ENCODE results near the gene U2AF1L4.

U2AF1L4 gene

DNA sequence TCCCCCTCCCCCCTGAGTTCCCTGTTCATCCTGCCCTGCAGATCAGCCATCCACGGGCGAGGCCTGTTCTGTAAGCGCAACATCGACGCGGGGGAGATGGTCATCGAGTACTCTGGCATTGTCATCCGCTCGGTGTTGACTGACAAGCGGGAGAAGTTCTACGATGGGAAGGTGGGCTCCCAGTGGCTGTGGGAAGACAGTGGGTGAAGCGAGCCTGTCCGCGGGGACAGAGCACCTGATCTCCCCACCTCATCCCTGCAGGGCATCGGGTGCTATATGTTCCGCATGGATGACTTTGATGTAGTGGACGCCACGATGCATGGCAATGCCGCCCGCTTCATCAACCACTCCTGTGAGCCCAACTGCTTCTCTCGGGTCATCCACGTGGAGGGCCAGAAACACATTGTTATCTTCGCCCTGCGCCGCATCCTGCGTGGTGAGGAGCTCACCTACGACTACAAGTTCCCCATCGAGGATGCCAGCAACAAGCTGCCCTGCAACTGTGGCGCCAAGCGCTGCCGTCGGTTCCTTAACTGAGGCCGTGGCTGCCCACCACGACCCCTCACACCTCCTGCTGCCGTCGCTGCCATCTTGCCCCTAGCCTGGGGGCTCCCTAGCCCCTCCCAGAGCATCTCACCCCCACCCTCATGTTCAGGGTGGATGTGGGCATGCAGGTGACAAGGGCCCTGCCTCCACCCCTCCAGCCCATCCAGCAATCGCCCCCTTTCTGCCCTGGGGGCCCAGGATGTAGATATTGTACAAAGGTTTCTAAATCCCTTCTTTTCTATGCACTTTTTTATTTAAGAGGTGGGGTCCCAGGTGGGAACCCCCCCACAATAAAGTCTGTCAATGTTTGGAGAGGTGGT is 7.0 kb downstream of the U2AF1L4 start:
- no peak for DNase-seq (ENCODE audit: insufficient read length, low spot score)
- no peak for FAIRE-seq
- TF ChIP-seq POLR2A (IDR thresholded peaks at IDR 0.05; ENCODE audit: low read depth, low read length) = no peak

DNA sequence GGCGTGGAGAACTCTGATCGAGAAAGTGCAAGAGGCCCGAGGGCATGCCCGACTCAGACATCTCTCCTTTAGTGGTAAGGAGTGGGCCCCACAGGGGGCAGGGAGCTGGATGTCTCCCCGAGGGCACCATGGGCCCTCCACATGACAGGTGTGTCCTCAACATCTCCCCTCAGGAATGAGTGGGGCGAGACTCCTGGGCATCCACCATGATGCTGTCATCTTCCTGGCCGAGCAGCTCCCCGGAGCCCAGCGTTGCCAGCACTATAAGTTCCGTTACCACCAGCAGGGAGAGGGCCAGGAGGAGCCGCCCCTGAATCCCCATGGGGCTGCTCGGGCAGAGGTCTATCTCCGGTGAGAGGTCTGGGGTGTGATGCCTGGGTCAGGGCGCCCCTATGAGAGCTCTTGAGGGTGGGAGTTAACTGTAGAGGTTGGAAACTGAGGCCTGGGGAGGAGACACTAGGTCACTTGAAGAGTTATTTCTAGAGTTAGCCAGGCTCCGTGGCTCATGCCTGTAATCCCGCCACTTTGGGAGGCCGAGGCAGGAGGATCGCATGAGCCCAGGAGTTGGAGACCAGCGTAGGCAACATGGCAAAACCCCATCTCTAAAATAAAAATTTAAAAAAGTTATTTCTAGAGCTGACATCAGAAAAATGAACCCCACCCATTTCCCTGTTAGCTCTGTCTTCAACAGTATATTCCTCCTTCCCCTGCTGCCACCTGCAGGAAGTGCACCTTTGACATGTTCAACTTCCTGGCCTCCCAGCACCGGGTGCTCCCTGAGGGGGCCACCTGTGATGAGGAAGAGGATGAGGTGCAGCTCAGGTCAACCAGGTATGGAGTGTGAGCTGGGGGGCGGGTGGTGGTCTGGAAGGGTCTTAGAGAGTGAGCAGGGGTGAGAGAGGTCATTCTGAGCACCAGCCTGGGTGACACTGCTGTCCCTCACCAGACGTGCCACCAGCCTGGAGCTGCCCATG is 8.0 kb downstream of the U2AF1L4 start:
- TF ChIP-seq POLR2A (IDR thresholded peaks at IDR 0.05; ENCODE audit: low read depth, low read length) = no peak
- no peak for FAIRE-seq
- DNase-seq (ENCODE audit: insufficient read length, low spot score) = no peak

GRCh38 chr19:35734889-35735288 is 10.3 kb downstream of the U2AF1L4 start:
- TF ChIP-seq POLR2A (IDR thresholded peaks at IDR 0.05; ENCODE audit: low read depth, low read length) = no peak
- FAIRE-seq (no peak), DNase-seq (ENCODE audit: insufficient read length, low spot score) (no peak)

- no peak for FAIRE-seq
- TF ChIP-seq POLR2A (IDR thresholded peaks at IDR 0.05; ENCODE audit: low read depth, low read length) = no peak
- DNase-seq (ENCODE audit: insufficient read length, low spot score) = no peak
These were observed 10.9 kb downstream of the U2AF1L4 start for GRCh38 chr19:35734273-35734672.

GRCh38 chr19:35733180-35734125 is 11.8 kb downstream of the U2AF1L4 start:
- DNase-seq (ENCODE audit: insufficient read length, low spot score) (no peak), FAIRE-seq (no peak)
- no peak for TF ChIP-seq POLR2A (IDR thresholded peaks at IDR 0.05; ENCODE audit: low read depth, low read length)

DNA sequence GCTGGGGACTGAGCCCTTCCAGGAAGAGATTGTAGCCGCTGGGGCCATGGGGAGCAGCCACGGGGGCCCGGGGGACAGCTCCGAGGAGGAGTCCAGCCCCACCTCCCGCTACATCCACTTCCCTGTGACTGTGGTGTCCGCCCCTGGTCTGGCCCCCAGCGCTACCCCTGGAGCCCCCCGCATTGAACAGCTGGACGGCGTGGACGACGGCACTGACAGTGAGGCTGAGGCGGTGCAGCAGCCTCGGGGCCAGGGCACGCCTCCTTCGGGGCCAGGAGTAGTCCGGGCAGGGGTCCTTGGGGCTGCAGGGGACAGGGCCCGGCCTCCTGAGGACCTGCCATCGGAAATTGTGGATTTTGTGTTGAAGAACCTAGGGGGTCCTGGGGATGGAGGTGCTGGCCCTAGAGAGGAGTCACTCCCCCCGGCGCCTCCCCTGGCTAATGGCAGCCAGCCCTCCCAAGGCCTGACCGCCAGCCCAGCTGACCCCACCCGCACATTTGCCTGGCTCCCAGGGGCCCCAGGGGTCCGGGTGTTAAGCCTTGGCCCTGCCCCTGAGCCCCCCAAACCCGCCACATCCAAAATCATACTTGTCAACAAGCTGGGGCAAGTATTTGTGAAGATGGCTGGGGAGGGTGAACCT is 12.6 kb downstream of the U2AF1L4 start:
- DNase-seq (ENCODE audit: insufficient read length, low spot score) = no peak
- no peak for FAIRE-seq
- TF ChIP-seq POLR2A (IDR thresholded peaks at IDR 0.05; ENCODE audit: low read depth, low read length) = no peak

DNA sequence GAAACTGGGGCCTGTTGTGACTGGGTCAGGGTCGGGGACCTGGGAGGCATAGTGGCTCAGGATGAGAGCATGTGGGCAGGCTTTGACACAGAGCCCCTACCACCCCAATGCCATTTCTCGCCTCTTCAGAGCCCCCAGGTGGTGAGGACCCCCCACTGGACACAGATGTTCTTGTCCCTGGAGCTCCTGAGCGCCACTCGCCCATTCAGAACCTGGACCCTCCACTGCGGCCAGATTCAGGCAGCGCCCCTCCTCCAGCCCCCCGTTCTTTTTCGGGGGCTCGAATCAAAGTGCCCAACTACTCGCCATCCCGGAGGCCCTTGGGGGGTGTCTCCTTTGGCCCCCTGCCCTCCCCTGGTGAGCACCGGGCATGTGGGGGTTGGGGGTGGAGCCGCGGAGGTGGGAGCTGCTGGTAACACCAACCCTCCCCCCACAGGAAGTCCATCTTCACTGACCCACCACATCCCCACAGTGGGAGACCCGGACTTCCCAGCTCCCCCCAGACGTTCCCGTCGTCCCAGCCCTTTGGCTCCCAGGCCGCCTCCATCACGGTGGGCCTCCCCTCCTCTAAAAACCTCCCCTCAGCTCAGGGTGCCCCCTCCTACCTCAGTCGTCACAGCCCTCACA is 13.3 kb downstream of the U2AF1L4 start:
- no peak for TF ChIP-seq POLR2A (IDR thresholded peaks at IDR 0.05; ENCODE audit: low read depth, low read length)
- no peak for DNase-seq (ENCODE audit: insufficient read length, low spot score)
- FAIRE-seq = no peak

- TF ChIP-seq POLR2A (IDR thresholded peaks at IDR 0.05; ENCODE audit: low read depth, low read length) = no peak
- FAIRE-seq = no peak
These were observed 13.9 kb downstream of the U2AF1L4 start for GRCh38 chr19:35731353-35731752.

GRCh38 chr19:35730326-35730725 is 14.9 kb downstream of the U2AF1L4 start:
- no peak for FAIRE-seq
- TF ChIP-seq POLR2A (IDR thresholded peaks at IDR 0.05; ENCODE audit: low read depth, low read length) = no peak
- no peak for DNase-seq (ENCODE audit: insufficient read length, low spot score)

More at GRCh38 chr19:35731353-35731752, 13.9 kb downstream of the U2AF1L4 start:
- DNase-seq (ENCODE audit: insufficient read length, low spot score) = no peak

DNA sequence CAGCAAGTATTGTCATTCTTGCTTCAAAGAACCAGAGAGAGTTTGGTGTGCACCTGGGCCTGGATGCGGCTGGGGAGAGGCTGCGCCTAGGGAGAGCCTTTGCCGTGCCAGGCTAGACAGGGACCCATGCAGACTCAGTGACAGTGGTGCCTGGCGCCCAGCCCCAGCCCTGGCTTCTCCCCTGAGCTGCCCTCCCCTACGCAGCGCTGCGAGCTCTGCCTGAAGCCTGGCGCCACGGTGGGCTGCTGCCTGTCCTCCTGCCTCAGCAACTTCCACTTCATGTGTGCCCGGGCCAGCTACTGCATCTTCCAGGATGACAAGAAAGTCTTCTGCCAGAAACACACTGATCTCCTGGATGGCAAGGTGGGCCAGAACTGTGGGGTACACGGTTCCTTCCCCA is 15.5 kb downstream of the U2AF1L4 start:
- no peak for DNase-seq (ENCODE audit: insufficient read length, low spot score)
- no peak for TF ChIP-seq POLR2A (IDR thresholded peaks at IDR 0.05; ENCODE audit: low read depth, low read length)
- no peak for FAIRE-seq

- FAIRE-seq (no peak), DNase-seq (ENCODE audit: insufficient read length, low spot score) (no peak)
- TF ChIP-seq POLR2A (IDR thresholded peaks at IDR 0.05; ENCODE audit: low read depth, low read length) = no peak
These were observed 16.2 kb downstream of the U2AF1L4 start for GRCh38 chr19:35729021-35729420.

DNA sequence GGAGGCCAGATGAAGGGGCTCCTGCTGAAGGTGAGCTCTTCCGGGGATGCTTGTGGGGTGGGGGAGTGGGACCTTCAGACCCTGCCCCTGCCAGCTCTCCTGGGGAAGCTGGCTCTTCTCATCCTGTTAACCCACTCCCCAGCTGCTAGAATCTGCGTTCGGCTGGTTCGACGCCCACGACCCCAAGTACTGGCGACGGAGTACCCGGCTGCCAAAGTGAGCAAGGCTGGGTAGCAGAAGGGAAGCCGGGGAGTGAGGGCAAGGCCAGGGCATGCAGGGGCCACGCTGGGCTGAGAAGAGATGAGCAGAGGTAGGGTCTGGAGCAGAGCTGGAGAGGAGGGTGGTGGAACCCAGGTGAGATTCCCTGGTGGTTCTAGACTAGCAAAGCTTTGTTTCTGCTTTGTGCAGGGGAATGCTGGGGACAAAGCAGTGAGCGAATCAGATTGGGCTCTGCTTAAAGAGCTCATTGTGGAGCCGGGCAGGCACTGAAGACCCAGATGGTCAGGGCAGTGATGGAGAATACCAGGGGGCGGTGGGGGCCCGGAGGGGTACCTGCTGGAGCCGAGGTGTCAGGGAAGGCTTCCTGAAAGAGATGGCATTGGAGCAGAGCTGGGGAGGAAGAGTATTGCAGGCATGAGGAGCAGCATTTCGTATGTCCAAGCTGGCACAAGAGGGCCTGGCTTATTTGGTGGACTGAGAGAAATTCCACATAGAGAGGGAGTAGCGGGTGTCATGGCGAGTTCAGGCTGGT is 17.1 kb downstream of the U2AF1L4 start:
- FAIRE-seq = no peak

More for the DNA sequence above, 17.1 kb downstream of the U2AF1L4 start:
- TF ChIP-seq POLR2A (IDR thresholded peaks at IDR 0.05; ENCODE audit: low read depth, low read length) = no peak
- no peak for DNase-seq (ENCODE audit: insufficient read length, low spot score)
